Karpas-422 (cell line): ENCODE measurements around the gene NKAIN2. TPM values are rescaled to one million over a fixed set of nuclear protein-coding genes. Genes with fewer than 3 reads are reported as not detected.
"Not testable (repeated sequence)": the region's sequence is repeated elsewhere in the genome, so short reads cannot be mapped to it uniquely, and the experiment has no call there.

Source experiments
- DNase-seq: peaks from one replicate; pipeline ENCODE4 v3.0.0-alpha.2; 2015
- H2AFZ ChIP-seq: fragments of 200-600 bp; sonication (generic); 2 replicates; pipeline ENCODE4 v1.6.1; 2014; ENCODE audit warnings: antibody characterized with exemption, low read length, mixed read lengths
- H3K27ac ChIP-seq: fragments of 200-600 bp; sonication (generic); 2 replicates; pipeline ENCODE4 v1.5.1; 2014; ENCODE audit warnings: mild to moderate bottlenecking, low read length, moderate library complexity
- H3K27me3 ChIP-seq: fragments of 200-600 bp; sonication (generic); 2 replicates; pipeline ENCODE4 v1.6.1; 2014; ENCODE audit warnings: low read length, mixed read lengths
- H3K36me3 ChIP-seq: fragments of 200-600 bp; sonication (generic); 2 replicates; pipeline ENCODE4 v1.6.1; 2014; ENCODE audit warnings: low read length, mixed read lengths; ENCODE audit not compliant: insufficient read depth
- H3K4me1 ChIP-seq: fragments of 200-600 bp; sonication (generic); 2 replicates; pipeline ENCODE4 v1.6.1; 2014; ENCODE audit warnings: mild to moderate bottlenecking, low read length, mixed read lengths
- H3K4me2 ChIP-seq: fragments of 200-600 bp; sonication (generic); 2 replicates; pipeline ENCODE4 v1.6.1; 2014; ENCODE audit warnings: low read length, low read depth, mild to moderate bottlenecking; ENCODE audit not compliant: poor library complexity, severe bottlenecking
- H3K4me3 ChIP-seq: fragments of 200-600 bp; sonication (generic); 2 replicates; pipeline ENCODE4 v1.5.1; 2014; ENCODE audit warnings: mild to moderate bottlenecking, antibody characterized with exemption, low read length, mixed read lengths
- H3K79me2 ChIP-seq: fragments of 200-600 bp; sonication (generic); 2 replicates; pipeline ENCODE4 v1.6.1; 2014; ENCODE audit warnings: mild to moderate bottlenecking, low read length, mixed read lengths
- H3K9ac ChIP-seq: fragments of 200-600 bp; sonication (generic); 2 replicates; pipeline ENCODE4 v1.6.0; 2014; ENCODE audit warnings: low read length
- H3K9me2 ChIP-seq: fragments of 200-600 bp; sonication (generic), shearing (Covaris generic); replicated peaks from 2 replicates; pipeline ENCODE4 v1.6.0; 2014; ENCODE audit warnings: mild to moderate bottlenecking, low read length, moderate library complexity; ENCODE audit not compliant: insufficient read depth
- H3K9me3 ChIP-seq: fragments of 300-700, 200-600 bp; sonication (generic); 2 replicates; pipeline ENCODE4 v1.6.1; 2014; ENCODE audit warnings: low read length, mixed read lengths
- H4K20me1 ChIP-seq: fragments of 200-600 bp; sonication (generic); 2 replicates; pipeline ENCODE4 v1.6.1; 2014; ENCODE audit warnings: mild to moderate bottlenecking, antibody characterized with exemption, low read length, low read depth; ENCODE audit not compliant: insufficient read depth
- total RNA-seq: library from RNA; depleted of rRNA; stranded (reverse); fragments of >200 nt; shearing (Covaris generic); gene quantifications from 2 replicates; pipeline ENCODE4 v1.2.3, GENCODE V29; 2014; ENCODE audit warnings: low replicate concordance

NKAIN2 gene
- total RNA-seq, 1 experiment from 2014 or later, result not detected

GRCh38 chr6:124536157-124536841 lies 732.6 kb downstream of the NKAIN2 start:
- H2AFZ ChIP-seq, result no peak overlapping the region
- no peaks in the 10 kb centered on the region for H3K27me3 ChIP-seq
- no peak overlapping the region for H3K9ac ChIP-seq
- H3K9me3 ChIP-seq, result peaks cover 11% of the 10 kb centered on the region
- H3K79me2 ChIP-seq, result no peaks in the 10 kb centered on the region
- no peak overlapping the region for H3K27ac ChIP-seq
- H3K4me3 ChIP-seq, result no peak overlapping the region
- H4K20me1 ChIP-seq, result no peaks in the 10 kb centered on the region
- H3K4me2 ChIP-seq, result no peak overlapping the region
- H3K4me1 ChIP-seq, result no peaks in the 10 kb centered on the region
- no peaks in the 10 kb centered on the region for H3K9me2 ChIP-seq
- no peaks in the 10 kb centered on the region for H3K36me3 ChIP-seq
- DNase-seq, result no peak

GRCh38 chr6:124536842-124537191 lies 733.2 kb downstream of the NKAIN2 start:
- Histone ChIP-seq H2AFZ (no peak overlapping the region), H3K27me3 (no peaks in the 10 kb centered on the region), H3K4me3 (no peak overlapping the region), H3K9me3 (peaks cover 11% of the 10 kb centered on the region), H3K4me1 (no peaks in the 10 kb centered on the region), H3K9me2 (no peaks in the 10 kb centered on the region), H3K9ac (no peak overlapping the region), H3K27ac (no peak overlapping the region), H4K20me1 (no peaks in the 10 kb centered on the region), H3K4me2 (no peak overlapping the region), H3K36me3 (no peaks in the 10 kb centered on the region), H3K79me2 (no peaks in the 10 kb centered on the region)
- no peak for DNase-seq

DNA sequence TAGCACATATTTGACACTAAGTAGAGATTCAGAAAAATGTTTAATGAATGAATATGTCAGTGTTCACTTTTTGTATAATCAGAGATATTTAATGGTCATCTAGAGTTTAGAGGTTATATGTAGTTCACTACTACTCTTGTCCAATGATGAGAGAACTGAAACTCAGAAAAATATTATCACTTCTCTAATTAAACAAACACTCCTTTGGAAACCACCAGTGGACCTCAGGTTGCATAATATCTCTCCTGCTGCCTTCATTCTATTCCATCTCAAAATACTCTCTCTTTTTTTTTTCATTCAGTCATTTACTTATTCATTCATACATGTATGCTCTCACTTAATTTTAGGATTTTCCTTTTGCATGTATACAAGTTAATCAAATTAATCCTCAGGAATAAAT lies 735.4 kb downstream of the NKAIN2 start:
- Histone ChIP-seq H3K79me2 (no peaks in the 10 kb centered on the region), H3K4me2 (no peak overlapping the region), H2AFZ (no peak overlapping the region), H3K9me2 (no peaks in the 10 kb centered on the region), H3K4me1 (no peaks in the 10 kb centered on the region), H3K4me3 (no peak overlapping the region), H3K27ac (no peak overlapping the region), H3K36me3 (no peaks in the 10 kb centered on the region), H3K9me3 (peaks cover 13% of the 10 kb centered on the region), H3K27me3 (no peaks in the 10 kb centered on the region), H4K20me1 (no peaks in the 10 kb centered on the region), H3K9ac (no peak overlapping the region)
- DNase-seq, result no peak

GRCh38 chr6:124541573-124541972 lies 737.9 kb downstream of the NKAIN2 start:
- H3K9me2 ChIP-seq, result no peaks in the 10 kb centered on the region
- no peaks in the 10 kb centered on the region for H3K79me2 ChIP-seq
- DNase-seq, result no peak
- H2AFZ ChIP-seq, result no peak overlapping the region
- no peak overlapping the region for H3K9ac ChIP-seq
- H3K27me3 ChIP-seq, result no peaks in the 10 kb centered on the region
- H3K9me3 ChIP-seq, result peaks cover 6% of the 10 kb centered on the region; the same call in 1 of the 2 replicates
- no peaks in the 10 kb centered on the region for H4K20me1 ChIP-seq
- H3K27ac ChIP-seq, result no peak overlapping the region
- H3K36me3 ChIP-seq, result no peaks in the 10 kb centered on the region
- no peaks in the 10 kb centered on the region for H3K4me1 ChIP-seq
- no peak overlapping the region for H3K4me3 ChIP-seq
- no peak overlapping the region for H3K4me2 ChIP-seq

DNA sequence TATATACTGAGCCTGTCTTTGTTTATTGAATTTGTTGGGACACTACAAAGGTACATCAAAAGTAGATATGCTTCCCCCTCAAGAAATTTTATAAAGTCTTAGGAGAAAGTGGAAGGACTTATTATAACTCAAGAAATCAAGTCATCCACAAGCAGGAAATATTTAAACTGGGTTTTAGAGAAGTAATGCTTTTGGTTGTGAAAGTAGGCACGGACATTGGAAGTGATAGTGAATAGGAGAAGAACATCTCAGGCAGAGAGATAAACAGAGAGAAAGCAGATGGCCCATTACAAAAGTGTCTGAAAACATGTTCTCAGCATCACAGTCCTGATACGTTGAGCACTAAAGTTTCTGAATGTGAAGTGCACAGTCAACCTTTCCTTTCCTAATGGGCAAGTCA lies 742.9 kb downstream of the NKAIN2 start:
- Histone ChIP-seq H3K4me1 (no peaks in the 10 kb centered on the region), H4K20me1 (no peaks in the 10 kb centered on the region), H3K27ac (no peak overlapping the region), H3K36me3 (no peaks in the 10 kb centered on the region), H3K79me2 (no peaks in the 10 kb centered on the region), H3K4me2 (no peak overlapping the region), H3K9me2 (peaks cover 9% of the 10 kb centered on the region; the same call in 1 of the 2 replicates), H2AFZ (no peak overlapping the region), H3K9me3 (peaks cover 8% of the 10 kb centered on the region), H3K27me3 (no peaks in the 10 kb centered on the region), H3K9ac (no peak overlapping the region), H3K4me3 (no peak overlapping the region)
- no peak for DNase-seq

DNA sequence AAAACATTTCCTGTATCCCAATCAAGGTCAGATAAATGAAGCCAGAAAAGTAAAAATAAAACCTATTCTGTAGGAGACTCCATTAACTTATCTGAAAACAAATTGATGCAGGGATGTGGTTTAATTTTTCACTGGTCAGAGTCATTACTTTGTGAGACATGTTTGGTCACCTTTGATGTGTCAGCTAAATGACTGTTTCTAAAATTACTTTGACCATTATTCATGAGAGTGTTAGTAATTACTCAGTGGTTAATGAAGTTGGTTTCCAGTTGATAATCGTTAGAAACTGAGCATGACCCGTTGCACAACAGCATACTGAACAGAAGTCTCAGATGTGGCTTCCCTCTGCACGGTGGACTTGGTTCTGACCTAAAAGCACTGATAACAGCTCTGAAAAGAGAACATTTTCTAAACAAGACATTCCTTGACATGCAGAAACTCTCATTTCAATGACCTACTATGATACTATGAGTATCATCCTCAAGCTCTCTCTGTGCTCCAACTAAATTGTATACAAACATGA lies 748.1 kb downstream of the NKAIN2 start:
- Histone ChIP-seq H3K79me2 (no peaks in the 10 kb centered on the region), H3K27ac (no peak overlapping the region), H3K9me3 (peaks cover 4% of the 10 kb centered on the region; the same call in 1 of the 2 replicates), H3K9me2 (peaks cover 9% of the 10 kb centered on the region; the same call in 1 of the 2 replicates), H3K36me3 (no peaks in the 10 kb centered on the region), H2AFZ (no peak overlapping the region), H3K4me2 (no peak overlapping the region), H4K20me1 (no peaks in the 10 kb centered on the region), H3K9ac (no peak overlapping the region), H3K27me3 (no peaks in the 10 kb centered on the region), H3K4me3 (no peak overlapping the region), H3K4me1 (no peaks in the 10 kb centered on the region)
- DNase-seq, result no peak

DNA sequence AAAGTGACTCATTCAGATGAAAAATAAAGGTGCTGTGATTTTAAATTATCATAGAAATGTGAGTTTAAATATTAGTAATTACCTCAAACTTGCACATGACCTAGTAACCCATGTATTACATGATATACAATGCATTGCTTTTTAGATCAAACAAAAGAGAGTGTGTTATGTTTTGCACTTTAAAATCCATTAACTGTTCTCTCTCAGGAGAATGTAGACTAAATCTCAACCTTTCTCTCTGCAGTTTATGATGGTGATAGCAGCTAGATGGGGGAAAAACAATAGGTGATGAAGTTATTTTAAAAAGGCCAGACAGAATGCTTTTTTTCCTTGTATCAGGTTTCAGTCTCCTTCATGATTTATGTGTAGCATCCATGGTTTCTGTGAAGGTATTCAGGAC lies 754.2 kb downstream of the NKAIN2 start:
- Histone ChIP-seq H3K4me1 (no peaks in the 10 kb centered on the region), H3K79me2 (no peaks in the 10 kb centered on the region), H3K4me3 (no peak overlapping the region), H3K9me3 (peaks cover 6% of the 10 kb centered on the region), H3K9ac (no peak overlapping the region), H2AFZ (no peak overlapping the region), H3K36me3 (no peaks in the 10 kb centered on the region), H3K9me2 (no peaks in the 10 kb centered on the region), H3K27ac (no peak overlapping the region), H4K20me1 (no peaks in the 10 kb centered on the region), H3K27me3 (no peaks in the 10 kb centered on the region), H3K4me2 (no peak overlapping the region)
- DNase-seq, result no peak

DNA sequence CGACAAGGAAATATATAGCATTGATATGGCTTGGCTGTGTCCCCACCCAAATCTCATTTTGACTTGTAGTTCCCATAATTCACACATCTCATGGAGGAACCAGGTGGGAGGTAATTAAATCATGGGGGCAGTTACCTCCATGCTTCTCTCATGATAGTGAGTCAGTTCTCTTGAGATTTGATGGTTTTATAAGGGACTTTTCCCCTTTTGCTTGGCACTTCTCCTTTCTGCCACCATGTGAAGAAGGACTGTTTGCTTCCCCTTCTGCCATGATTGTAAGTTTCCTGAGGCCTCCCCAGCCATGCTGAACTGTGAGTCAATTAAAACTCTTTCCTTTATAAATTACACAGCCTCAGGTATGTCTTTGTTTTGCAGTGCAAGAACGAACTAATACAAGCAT lies 756.4 kb downstream of the NKAIN2 start:
- not testable (repeated sequence) for H3K79me2 ChIP-seq, DNase-seq

More for the DNA sequence above, 756.4 kb downstream of the NKAIN2 start:
- not testable (repeated sequence) for H3K9me2 ChIP-seq, H3K4me3 ChIP-seq, H3K36me3 ChIP-seq, H2AFZ ChIP-seq, H3K27ac ChIP-seq, H3K4me1 ChIP-seq, H4K20me1 ChIP-seq, H3K27me3 ChIP-seq, H3K9ac ChIP-seq, H3K4me2 ChIP-seq
- H3K9me3 ChIP-seq, result peaks cover 13% of the 10 kb centered on the region
